Stimulated activated CD8-positive, alpha-beta memory T cell treated with anti-CD3 and anti-CD28 coated beads, Interleukin-12 subunit alpha, Interleukin-12 subunit beta, amount 100 ng/mL, for 24 hours (primary cell): ENCODE data around the gene ZNF775.
"Not testable (repeated sequence)": the region's sequence is repeated elsewhere in the genome, so short reads cannot be mapped to it uniquely, and the experiment has no call there.

Experiments
- DNase-seq: peaks from one replicate; pipeline ENCODE4 v3.0.0-alpha.2; 2020; ENCODE audit errors: extremely low read depth

The ZNF775 gene

GRCh38 chr7:150382123-150382843 lies 3.2 kb downstream of the ZNF775 start:
- no peak for DNase-seq

GRCh38 chr7:150382844-150383225 lies 3.7 kb downstream of the ZNF775 start:
- DNase-seq = no peak

GRCh38 chr7:150383710-150384397 lies 4.7 kb downstream of the ZNF775 start:
- no peak for DNase-seq

GRCh38 chr7:150384406-150385301 lies 5.5 kb downstream of the ZNF775 start:
- DNase-seq = no peak

GRCh38 chr7:150385302-150385723 lies 6.2 kb downstream of the ZNF775 start:
- no peak for DNase-seq

- DNase-seq = not testable (repeated sequence)
Observed at GRCh38 chr7:150385884-150386283, 6.8 kb downstream of the ZNF775 start.

DNA sequence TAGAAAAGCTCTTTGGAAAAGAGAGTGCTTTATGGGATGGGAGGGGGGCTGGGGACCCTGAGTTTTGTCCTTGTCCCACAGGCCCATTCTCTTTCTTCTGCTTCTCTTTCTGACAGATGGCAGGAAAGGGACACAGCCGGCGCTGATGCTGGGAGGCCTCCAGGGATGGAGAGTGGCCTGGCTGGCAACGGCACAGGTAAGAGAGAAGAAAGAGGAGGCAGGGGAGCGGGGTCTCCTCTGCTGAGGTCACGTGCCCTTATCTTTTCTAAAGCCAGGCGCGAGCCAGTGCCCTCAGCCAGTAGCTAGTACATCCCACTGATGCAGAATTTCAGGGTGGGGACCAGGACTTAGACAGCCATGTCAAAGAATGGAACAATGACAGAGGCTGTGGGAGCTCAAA lies 9.2 kb downstream of the ZNF775 start:
- DNase-seq = no peak

DNA sequence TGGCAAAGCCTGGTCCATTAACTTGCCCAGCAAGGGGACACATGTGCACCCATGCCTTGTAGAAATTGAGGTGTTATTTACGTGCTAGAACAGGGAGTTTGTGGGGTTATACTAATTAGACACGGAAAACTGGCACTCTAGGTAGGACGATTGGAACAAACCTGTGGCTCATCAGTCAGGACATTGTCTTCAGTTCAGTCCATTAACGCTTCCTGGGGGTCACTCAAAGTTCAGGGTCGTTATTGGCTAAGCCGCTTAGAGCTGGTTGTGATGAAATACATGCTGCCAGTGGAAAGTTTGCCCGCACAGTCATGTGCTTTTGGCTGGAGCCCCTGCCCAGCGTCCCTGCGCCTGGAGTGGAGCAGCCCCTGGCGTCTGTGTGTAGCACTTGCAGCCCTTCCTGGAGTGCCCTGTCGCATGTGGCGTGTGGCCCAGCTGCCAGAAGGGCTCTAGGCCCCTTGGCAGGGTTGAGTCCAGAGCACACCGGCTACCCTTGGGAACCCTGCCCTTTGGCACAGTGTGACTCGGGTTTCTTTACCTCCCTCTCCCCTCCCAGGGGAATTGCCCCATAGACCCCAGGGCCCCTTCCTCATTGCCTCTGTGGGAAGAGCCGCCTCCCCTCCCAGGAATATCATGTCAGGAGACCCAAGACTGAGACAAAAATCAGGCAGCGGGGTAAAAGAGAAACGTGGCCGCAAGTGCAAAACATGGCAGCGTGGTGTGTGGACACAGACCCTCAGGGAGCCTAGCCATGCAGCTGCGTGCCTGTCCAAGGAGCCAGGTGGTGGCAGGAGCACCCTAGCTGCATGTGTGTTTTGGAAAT lies 9.8 kb downstream of the ZNF775 start:
- no peak for DNase-seq

GRCh38 chr7:150389532-150389816 lies 10.3 kb downstream of the ZNF775 start:
- no peak for DNase-seq

DNA sequence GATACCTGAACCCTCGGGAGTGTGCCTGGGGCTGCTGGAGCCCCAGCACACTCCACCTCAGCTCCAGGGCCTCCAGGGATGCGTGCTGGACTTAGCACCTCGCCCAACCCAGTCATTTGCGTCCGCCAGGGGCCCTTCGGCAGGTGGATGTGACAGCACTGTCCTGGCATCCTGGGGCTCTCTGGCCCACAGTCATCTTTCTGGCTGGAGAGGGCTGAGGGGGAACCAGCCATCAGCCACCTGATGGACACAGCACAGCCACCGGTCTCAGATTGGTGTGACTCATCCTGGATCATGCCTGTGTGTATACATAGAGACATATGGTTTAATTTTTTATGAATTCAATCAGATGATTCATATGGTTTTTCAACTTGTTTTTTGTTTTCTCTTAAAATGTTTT lies 11.1 kb downstream of the ZNF775 start:
- no peak for DNase-seq

GRCh38 chr7:150393325-150393724 lies 14.2 kb downstream of the ZNF775 start:
- no peak for DNase-seq

DNA sequence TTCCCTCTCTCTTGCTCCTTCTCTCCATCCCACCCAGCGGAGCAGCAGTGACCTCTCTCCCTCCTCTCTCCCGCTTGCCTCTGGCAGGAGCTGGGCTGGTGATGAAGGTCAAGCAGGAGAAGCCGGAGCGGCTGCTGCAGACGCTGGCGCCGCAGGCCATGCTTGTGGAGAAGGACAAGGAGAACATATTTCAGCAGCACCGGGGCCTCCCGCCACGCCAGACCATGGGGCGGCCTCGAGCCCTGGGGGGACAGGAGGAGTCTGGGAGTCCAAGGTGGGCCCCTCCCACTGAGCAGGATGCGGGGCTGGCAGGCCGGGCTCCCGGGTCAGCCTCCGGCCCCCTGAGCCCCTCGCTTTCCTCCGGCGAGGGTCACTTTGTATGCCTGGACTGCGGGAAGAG lies 17.3 kb downstream of the ZNF775 start:
- DNase-seq = no peak

DNA sequence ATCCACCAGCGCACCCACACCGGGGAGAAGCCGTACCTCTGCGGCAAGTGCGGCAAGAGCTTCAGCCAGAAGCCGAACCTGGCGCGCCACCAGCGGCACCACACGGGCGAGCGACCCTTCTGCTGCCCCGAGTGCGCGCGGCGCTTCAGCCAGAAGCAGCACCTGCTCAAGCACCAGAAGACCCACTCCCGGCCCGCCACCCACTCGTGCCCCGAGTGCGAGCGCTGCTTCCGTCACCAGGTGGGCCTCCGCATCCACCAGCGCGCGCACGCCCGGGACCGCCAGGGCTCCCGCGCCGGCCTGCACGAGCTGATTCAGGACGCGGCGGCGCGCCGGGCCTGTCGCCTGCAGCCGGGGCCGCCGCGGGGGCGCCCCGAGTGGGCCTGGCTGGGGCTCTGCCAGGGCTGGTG lies 17.7 kb downstream of the ZNF775 start:
- DNase-seq = no peak

DNA sequence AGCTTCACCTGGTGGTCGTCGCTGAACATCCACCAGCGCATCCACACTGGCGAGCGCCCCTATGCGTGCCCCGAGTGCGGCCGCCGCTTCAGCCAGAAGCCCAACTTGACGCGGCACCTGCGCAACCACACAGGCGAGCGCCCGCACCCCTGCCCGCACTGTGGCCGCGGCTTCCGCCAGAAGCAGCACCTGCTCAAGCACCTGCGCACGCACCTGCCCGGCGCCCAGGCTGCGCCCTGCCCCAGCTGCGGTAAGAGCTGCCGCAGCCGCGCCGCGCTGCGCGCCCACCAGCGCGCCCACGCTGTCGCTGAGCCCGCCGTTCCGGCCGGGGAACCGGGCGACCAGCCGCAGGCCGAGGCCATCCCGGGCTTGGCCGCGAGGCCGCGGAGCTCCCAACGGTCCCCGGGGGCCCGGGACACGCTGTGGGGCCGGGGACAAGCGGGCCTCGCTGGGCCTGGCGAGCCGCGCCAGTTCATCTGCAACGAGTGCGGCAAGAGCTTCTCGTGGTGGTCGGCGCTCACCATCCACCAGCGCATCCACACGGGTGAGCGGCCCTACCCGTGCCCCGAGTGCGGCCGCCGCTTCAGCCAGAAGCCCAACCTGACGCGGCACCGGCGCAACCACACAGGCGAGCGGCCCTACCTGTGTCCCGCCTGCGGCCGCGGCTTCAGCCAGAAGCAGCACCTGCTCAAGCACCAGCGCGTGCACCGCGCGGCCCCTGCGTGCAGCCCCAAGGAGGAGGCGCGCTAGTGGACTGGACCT lies 18.4 kb downstream of the ZNF775 start:
- DNase-seq = no peak

- DNase-seq = no peak
Observed at GRCh38 chr7:150398108-150398964, 19.2 kb downstream of the ZNF775 start.

DNA sequence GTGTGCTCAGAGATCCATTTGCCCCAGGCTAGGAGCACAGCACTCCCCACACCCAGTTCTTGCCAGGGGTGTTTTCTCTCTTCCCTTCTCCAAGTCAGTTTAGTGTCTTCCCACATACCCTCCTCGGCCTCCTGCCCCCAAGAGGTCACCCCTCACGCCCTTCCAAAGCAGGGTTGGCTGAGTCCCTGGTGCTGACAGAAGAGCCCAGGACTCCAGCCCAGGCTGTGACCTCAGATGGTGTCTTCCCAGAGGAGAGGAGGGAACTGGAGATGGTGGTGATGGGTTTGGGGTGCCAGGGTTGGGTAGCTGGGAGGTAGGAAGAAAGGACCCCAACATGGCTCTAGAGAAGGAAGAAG lies 19.8 kb downstream of the ZNF775 start:
- no peak for DNase-seq

- no peak for DNase-seq
Observed at GRCh38 chr7:150399421-150400007, 20.4 kb downstream of the ZNF775 start.

DNA sequence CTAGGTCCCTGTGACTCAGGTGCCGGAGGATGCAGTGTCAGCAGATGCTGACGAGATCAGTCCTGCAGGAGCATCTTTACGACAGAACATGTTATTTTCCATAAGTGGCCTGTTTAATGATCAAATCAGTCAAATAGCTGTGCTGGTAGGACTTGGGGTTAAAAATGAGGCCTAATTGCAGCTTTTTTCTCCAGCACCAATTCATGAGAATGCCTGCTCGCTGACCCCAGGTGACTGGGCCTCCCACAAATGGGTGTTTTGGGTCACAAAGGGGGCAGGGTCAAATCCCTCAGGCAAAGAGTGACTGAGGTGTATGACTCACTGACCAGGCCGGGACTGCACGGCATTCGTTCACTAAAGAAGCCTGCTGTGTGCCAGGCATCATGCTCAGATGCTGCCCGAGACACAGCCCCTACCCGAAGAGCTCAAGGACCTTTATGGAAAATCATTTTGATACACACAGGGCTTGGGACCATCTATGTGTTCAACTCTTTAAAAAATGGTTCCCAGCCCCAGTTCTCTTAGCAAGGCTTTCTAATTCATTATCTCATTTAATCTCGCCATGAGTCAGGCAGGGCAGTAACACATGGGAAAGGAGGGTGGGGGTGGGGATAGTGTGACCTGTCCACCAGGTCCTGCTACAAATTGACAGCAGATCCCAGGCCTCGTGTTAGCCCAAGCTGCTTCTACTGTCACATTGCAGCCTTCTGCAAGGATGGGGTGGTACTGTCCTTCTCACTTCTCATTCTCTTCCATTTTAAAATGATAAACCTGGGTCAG lies 21.1 kb downstream of the ZNF775 start:
- no peak for DNase-seq

- DNase-seq = no peak
Observed at GRCh38 chr7:150400788-150401423, 21.8 kb downstream of the ZNF775 start.
